Neural progenitor cell (in vitro differentiated cells): ENCODE measurements around the gene SNX20.

Source experiments
- EZH2 ChIP-seq: fragments of 200-600 bp; sonication (generic); IDR thresholded peaks from 2 replicates; pipeline ENCODE4 v1.6.1; 2017; ENCODE audit warnings: antibody characterized with exemption, mild to moderate bottlenecking, moderate library complexity
- EZH2phosphoT487 ChIP-seq: fragments of 200-600 bp; sonication (generic); IDR thresholded peaks from 2 replicates; pipeline ENCODE4 v1.6.1; 2017; ENCODE audit warnings: antibody characterized with exemption
- TF ChIP-seq, protein P1 (sequence below): fragments of 200-600 bp; sonication (generic); IDR thresholded peaks from 2 replicates; pipeline ENCODE4 v1.5.1; 2017; ENCODE audit warnings: antibody characterized with exemption, mild to moderate bottlenecking

DNA sequence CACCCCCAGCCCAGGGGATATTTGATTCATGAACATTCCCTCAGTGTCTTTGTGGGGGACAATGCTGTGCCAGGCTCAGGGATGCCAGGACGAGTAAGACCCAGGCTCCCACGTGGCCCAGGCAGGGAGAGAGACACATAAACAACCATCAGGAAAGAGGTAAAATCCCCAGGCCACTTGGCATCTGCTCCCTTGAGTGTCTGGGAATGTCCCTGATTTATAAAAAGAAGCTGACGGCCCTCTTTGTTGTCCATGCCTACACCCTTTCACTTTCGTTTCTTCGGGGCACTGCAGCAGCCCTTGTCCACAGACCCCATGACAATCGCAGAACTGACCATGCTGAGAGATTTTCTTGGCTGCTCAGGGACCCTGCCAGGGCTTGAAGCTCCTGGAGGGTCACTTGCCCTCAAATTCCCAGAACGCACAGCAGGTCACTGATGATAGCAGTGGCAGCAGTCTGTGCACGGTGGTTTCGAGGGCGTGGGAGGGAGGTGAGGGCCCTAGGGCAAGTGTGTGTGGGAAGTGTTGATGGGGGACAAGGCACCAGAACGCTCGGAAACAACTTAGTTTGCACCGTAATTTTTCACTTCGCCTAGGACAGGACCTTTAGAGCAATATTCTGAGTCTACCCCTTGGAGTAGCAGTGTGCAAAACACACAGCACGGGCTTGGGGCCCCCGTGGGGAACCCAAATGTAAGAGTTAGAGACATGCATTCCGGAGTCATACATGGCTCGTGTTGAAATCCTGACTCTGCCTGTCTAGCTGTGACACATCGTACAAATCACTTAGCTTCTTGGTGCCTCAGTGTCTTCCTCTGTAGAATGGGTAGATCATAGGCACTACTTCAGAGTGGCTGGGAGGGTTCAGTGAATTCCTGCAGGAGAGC lies 17.0 kb upstream of the SNX20 start:
- TF ChIP-seq, protein P1, sequence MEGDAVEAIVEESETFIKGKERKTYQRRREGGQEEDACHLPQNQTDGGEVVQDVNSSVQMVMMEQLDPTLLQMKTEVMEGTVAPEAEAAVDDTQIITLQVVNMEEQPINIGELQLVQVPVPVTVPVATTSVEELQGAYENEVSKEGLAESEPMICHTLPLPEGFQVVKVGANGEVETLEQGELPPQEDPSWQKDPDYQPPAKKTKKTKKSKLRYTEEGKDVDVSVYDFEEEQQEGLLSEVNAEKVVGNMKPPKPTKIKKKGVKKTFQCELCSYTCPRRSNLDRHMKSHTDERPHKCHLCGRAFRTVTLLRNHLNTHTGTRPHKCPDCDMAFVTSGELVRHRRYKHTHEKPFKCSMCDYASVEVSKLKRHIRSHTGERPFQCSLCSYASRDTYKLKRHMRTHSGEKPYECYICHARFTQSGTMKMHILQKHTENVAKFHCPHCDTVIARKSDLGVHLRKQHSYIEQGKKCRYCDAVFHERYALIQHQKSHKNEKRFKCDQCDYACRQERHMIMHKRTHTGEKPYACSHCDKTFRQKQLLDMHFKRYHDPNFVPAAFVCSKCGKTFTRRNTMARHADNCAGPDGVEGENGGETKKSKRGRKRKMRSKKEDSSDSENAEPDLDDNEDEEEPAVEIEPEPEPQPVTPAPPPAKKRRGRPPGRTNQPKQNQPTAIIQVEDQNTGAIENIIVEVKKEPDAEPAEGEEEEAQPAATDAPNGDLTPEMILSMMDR, result no peak
- TF ChIP-seq EZH2 (no peak), EZH2phosphoT487 (no peak)
